Retina (tissue), 1 donor: ENCODE data around the gene SCIN.
"Not testable (repeated sequence)": the region's sequence is repeated elsewhere in the genome, so short reads cannot be mapped to it uniquely, and the experiment has no call there.

Experiments
- DNase-seq: peaks from one replicate; pipeline ENCODE4 v3.0.0-alpha.2; 2016

SCIN gene

GRCh38 chr7:12691388-12691787 lies 120.9 kb downstream of the SCIN start:
- not testable (repeated sequence) for DNase-seq

- no peak for DNase-seq
Measured at GRCh38 chr7:12692035-12692434, 121.5 kb downstream of the SCIN start.

- no peak for DNase-seq
Measured at GRCh38 chr7:12692479-12693259, 122.1 kb downstream of the SCIN start.

GRCh38 chr7:12694817-12695216 lies 124.3 kb downstream of the SCIN start:
- DNase-seq: no peak

GRCh38 chr7:12695965-12696364 lies 125.4 kb downstream of the SCIN start:
- DNase-seq: no peak

- DNase-seq: no peak
Measured at GRCh38 chr7:12699299-12699698, 128.8 kb downstream of the SCIN start.

GRCh38 chr7:12701433-12701832 lies 130.9 kb downstream of the SCIN start:
- DNase-seq: no peak

GRCh38 chr7:12703881-12704280 lies 133.4 kb downstream of the SCIN start:
- no peak for DNase-seq

GRCh38 chr7:12705878-12706277 lies 135.4 kb downstream of the SCIN start:
- no peak for DNase-seq

GRCh38 chr7:12706900-12707536 lies 136.5 kb downstream of the SCIN start:
- DNase-seq: no peak

- no peak for DNase-seq
Measured at GRCh38 chr7:12708314-12708713, 137.8 kb downstream of the SCIN start.
